Spleen (tissue), 7 donors: Measurements from ENCODE around the gene XYLT1.

Source experiments
- CTCF ChIP-seq, 11 experiments: fragments of 200-600 bp in 7 of 11; fragments of 450-650 bp in 4 of 11; sonication (generic) in 4 of 11; IDR thresholded peaks in 8 of 11; conservative IDR thresholded peaks in 3 of 11; 1 replicate in 7 of 11; 2 replicates in 4 of 11; pipeline versions ENCODE4 v1.4.0 to v1.8.0; 2016 to 2021; ENCODE audit warnings: antibody characterized with exemption in 11 of 11, inconsistent platforms in 4 of 11, mild to moderate bottlenecking in 1 of 11
- POLR2A ChIP-seq, 3 donors: fragments of 450-650 bp; IDR thresholded peaks; one replicate each; pipeline ENCODE4 v1.5.1; 2017; ENCODE audit warnings: antibody characterized with exemption in 3 of 3, mild to moderate bottlenecking in 1 of 3
- POLR2AphosphoS5 ChIP-seq, 3 donors: sonication (generic); formaldehyde crosslinking; IDR thresholded peaks; one replicate each; pipeline ENCODE4 v1.5.1; 2017; ENCODE audit warnings: antibody characterized with exemption in 3 of 3
- donor health status: DM: no; HTN: no; CAD: no; lungs with moderate emphysema.
- donor health status: DM: no; HTN: no; CAD: no.
- donor health status: DM: no; HTN: no; CAD: no.

GRCh38 chr16:17131351-17131750 is 339.4 kb downstream of the XYLT1 start:
- TF ChIP-seq CTCF (IDR thresholded peaks at IDR 0.05 in 8 of 11, conservative IDR thresholded peaks at IDR 0.05 in 3 of 11) (no peak), POLR2A (IDR thresholded peaks at IDR 0.05) (no peak), POLR2AphosphoS5 (IDR thresholded peaks at IDR 0.05) (no peak)
